Measurements from ENCODE around the gene TNNI2.
"Not testable (repeated sequence)": the region's sequence is repeated elsewhere in the genome, so short reads cannot be mapped to it uniquely, and the experiment has no call there.

Gene TNNI2

DNA sequence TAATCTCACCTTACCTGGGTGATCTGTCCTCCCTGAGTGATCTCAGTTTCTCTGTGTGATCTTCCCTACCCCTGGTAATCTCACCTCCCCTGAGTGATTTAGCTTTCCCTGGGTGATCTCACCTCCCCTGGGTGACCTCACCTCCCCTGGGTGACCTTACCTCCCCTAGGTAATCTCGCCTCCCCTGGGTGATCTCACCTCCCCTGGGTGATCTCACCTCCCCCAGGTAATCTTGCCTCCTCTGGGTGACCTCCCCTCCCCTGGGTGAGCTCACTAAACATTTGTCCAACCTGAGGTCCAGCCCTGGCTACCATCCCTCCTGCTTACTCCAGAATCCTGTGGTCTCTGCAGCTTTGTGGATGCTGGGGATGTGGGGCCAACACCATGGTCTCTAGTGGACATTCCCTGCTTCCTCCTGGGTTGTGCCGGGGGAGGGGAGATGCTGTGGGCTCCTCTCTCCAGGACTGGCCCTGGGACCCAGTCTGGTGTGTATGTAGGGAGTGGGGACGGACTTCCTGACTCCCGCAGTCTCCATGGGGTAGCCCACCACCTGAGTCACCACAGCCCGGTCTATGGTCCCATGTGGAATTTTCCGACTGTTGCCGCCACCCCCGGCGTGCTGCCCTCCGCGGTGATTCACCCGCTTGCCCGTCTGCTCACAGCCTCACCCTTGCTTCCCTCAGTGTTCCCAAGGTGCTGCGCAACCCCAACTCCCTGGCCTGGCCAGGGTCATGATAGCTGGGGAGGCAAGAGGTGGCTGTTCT, 24.0 kb downstream of the TNNI2 start:
- no peak for DNase-seq (ENCODE audit: low spot score)

DNA sequence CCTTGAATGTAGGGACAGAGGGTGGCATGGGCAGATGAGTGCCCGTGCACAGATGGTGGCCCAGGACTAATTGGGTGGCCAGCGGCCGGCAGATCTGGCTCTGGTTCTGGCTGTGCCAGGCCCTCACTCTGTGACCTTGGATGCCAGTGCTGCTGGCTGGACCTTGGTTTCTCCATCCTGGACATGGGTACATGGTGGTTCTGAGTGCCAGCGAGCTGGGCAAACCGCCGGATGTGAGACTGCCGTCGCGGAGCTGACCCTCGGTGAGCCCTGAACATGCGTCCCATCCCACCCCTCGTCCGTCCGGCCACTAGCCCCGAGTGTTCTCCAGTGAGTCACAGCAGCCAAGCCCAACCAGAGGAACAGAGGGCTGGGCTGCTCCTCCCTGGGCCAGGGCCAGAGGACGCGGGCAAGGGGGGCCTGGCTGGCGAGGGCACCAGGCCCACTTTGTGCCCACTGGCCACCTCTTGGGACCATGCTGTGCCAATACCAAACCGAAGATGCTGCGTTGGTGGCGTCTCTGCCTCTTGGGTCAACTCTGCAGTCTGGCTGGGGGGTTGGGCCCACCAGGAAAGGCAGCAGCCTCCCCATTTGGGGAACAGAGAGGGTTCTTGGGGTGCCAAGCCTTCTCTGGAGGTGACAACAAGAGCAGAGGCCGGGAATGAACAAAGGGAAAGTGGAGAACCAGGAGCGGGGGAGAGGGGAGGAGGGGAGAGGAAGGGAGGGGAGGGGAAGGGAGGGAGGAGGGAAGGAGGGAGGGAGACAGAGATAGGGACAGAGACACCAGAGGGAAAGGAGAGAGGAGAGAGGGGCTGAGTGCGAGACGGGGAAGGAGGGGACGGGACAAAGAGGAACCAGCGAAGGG, 24.8 kb downstream of the TNNI2 start:
- DNase-seq (ENCODE audit: low spot score): peak; percentile 98

DNA sequence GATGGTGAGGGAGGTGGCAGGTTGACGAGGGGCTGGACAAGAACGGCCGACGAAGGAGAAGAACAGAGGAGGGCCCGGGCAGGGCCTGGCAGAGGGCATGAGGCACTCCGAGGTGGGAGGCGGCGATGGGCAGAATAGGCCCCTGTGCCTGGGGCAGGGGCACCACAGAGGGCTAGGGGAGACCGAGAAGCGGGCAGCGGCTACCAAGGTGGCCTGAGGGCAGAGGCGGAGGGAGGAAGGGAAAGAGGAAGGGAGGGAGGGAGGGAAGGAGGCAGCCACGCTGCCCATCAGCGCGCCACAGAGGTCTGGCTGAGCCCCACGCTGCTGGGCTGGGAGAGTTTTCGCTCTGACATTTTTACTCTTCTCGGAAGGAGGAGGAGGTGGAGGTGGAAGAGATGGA, 25.4 kb downstream of the TNNI2 start:
- peak; percentile 52 for DNase-seq (ENCODE audit: low spot score)

DNA sequence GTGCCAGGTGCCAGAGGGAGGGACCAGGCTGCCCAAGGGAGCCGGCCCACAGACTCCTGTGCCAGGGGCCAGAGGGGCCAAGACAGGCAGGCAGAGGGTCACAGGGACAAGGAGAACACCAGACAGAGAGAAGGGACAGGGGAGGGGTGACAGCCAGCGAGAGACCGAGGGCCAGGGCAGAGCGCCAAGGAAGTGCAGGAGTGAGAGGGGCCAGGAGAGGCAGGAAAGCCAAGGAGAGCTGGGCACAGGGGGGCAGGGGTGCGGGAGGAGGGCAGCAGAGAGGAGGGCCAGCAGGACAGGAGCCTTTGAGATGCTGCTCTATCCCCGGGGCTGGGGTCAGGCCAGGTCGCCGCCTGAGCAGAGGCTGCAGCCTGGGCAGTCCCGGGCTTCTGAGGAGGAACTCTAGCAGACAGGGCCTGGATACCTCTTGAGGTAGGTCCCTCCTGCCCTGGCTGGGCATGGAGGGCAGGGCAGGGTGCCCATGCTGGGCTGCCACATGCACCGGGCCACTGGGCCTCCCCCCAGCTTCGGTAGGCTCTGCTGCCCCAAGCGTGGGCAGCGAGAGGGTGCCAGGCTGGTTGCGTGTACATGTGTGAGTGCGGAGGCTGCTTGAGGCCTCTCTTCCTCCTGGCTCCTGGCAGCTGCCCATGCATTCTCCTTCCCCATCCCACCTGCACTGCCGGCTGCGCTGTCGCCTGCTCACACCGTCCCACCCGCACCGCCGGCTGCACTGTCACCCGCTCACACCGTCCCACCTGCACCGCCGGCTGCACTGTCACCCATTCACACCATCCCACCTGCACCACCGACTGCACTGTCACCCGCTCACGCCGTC, 26.3 kb downstream of the TNNI2 start:
- no peak for DNase-seq (ENCODE audit: low spot score)

DNA sequence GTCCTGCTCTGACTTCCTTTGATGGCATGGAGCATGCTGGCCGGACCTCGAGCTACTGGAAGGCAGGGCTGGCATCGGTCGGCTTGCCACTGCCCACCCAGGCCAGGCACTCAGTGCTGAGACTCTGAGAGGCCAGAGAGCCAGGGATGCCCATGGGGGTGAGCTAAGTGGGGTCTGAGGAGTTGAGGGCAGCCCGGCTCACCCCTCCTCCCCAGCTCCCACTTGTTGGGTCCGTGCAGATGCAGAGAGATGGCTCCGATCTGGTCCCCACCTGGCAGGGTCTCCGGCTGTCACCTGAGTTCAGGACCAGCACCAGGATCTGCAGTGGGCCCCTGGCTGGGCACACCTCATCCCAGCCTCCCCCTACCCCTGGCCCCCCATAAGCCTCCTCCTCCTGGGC, 27.4 kb downstream of the TNNI2 start:
- DNase-seq (ENCODE audit: low spot score): no peak

DNA sequence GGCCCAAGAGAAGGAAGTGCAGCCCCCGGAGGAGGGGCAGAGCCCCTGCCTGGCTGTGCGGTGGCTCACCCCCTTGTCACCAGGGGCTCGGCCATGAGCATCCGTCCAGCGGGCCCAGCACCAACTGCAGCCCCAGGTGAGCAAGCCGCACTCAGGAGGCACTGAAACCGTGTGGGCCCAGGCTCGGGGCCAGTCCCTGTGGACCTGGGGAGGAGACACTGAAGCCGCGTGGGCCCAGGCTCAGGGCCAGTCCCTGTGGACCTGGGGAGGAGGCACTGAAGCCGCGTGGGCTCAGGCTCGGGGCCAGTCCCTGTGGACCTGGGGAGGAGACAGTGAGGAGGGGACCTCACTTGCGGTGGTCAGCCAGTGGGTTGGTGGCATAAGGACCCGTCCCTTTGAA, 28.0 kb downstream of the TNNI2 start:
- no peak for DNase-seq (ENCODE audit: low spot score)

DNA sequence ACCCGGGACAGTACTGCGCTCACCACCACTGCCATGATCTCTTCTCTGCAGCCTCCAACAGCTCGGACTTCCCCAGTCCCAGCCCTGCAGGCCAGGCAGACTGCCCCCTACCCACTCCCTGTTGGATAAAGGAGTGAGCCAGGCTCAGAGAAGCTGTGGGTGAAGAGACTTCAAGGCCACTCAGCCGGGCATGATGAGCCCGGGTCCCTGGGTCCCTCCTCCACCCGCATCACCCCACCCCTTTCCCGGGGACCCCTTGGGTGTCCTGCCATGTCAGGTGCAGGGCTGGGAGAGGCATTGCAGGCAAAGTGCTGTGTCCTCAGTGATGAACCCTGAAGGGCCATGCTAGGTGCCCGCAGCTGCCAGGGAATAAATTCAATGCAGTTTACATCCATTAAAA, 28.6 kb downstream of the TNNI2 start:
- no peak for DNase-seq (ENCODE audit: low spot score)

DNA sequence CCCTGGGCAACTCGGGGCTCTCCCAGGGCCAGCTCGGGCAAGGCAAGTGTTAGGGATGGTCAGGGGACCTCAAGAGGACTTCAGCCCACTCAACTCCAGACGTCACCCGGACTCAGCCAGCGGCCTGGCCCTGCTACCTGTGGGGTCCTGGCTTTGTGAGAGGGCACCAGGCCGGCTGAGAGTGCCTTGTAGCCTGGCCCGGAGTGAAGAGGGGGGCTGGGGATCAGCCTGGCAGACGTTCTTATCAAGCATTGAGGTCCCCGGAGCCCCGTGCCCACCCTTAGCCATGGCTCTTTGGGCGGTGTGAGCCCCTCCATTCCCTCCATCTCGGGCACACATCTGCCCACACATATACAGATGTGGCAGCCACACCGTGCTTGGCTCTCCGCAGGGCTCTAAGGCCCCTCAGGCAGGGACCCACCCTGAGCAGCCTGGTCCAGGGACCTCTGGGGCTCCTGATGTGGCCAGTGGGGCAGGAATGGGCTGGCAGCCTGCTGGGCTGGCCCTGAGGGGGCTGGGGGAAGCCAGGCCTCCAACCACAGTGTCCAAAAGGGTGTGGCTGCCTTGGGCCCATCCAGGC, 29.4 kb downstream of the TNNI2 start:
- no peak for DNase-seq (ENCODE audit: low spot score)

DNA sequence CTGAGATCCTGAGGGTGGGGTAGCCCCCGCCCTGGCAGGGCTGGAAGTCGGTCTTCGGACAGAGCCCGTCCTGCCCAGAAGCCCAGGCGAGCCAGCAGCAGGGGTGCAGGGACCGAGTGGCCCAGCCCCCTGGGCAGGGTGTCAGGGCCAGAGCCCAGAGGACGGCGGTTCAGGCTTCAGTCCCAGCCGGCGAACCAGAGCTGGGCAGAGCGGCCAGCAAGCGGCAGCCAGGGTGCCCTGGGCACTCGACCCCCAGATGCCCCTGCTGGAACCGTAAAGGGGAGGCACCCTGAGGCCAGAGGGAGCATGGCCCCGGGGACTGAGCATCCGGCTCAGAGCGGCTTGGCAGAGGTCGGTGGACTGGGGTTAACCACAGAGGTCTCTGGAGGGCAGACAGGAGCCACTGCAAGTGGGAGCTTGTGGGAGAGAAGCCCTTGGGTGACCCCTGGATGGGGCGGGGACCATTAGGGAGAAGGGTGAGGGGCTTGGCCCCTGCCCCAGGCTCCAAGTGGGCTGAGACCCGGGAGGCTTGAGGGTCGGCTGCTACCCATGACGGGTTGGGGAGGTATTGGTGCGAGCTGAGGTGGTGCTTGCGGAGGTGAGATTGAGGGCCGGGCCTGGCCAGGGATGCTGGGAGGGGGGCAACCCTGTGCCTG, 30.0 kb downstream of the TNNI2 start:
- DNase-seq (ENCODE audit: low spot score): no peak

DNA sequence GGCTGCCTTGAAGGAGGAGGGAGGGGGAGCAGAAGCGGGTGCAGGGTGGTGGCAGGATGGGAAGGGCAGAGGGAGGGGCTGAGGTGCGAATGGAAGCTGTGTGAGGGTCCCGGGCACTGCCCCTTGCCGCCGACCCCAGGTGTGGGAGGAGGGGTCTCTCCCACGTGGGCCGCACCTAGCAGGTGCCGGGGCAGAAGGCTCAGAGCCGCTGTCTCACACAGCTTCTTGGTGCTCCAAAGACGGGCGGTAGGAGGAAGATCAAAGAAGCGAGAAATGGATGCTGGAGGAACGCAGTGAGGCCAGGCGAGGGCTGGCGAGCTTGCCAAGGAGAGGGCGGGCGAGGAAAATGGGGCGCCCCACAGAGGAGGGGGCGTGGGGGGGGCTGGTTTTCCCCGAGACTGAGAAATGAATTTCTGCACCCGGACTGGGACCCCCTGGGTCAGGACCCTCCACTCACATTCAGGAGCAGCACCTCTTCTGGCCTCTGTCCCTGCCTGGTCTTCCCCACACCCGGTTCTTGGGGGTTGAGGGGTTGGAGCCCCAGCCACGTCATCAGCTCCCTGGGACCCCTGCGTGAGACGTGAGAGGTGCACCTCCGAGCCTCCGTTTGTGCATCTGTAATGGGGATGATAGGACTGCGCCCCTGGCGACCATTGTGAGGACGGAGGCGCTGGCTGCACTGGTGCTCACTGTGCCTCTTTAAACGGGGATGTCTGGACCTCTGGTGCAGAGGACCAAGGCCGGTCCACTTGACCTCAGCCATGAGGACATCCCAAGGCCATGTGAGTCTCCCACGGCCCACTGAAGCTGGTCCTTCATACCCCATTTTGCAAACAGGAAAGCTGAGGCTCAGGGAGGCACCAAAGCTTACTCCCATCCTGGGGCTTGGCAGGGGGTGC, 30.9 kb downstream of the TNNI2 start:
- DNase-seq (ENCODE audit: low spot score): peak; percentile 53

DNA sequence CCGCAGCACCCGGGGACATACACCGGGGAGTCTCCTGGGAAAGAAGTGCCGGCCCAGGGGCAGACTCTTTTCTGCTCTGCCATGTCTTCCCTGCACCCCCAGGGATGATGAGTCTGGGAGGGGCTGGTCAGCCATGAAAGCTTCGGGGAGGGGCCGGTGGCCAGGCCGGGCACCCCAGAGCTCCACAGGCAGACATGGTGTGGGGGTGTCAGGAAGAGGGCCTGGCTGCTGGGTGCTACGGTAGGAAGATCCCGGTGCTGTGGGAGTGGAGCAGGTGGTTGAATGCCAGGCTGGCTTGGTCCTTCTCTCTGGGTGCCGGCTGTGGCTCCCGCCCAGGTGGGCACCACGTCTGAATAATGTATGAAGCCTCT, 31.5 kb downstream of the TNNI2 start:
- DNase-seq (ENCODE audit: low spot score): no peak

DNA sequence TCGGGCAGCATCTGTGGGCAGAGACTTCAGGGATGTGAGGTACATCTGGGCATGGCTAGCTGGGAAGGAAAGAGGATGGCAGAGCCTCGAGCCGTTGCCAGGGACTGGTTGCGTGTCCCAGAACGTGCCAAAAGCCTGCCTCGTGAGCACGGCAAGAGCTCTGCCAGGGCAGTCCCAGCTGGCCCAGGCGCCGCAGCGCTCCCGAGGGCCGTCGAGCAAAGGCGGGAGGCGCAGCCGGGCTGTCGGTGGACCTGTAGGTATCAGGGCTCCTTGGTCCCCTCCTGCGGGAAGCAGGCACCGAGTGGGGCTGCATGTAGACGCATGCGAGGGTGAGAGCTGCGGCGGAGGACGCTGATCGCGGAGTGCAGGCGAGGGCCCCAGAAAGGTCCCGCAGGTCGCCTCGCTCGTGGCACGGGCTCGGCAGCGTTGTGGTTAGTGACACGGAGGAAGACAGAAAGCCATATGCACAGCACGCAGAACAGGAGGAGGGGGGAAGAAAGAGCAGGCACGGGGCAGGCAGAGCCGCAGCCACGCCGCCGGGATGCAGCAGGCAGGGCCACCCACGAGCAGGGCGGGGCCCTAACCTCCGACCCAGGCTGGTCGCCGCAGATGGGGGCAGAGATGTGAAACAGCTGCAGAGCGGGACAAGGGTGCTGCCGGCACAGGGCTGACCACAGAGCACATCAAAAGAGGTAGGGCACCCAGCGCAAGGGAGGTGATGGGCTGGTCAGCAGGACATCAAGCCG, 32.1 kb downstream of the TNNI2 start:
- peak; percentile 56 for DNase-seq (ENCODE audit: low spot score)

DNA sequence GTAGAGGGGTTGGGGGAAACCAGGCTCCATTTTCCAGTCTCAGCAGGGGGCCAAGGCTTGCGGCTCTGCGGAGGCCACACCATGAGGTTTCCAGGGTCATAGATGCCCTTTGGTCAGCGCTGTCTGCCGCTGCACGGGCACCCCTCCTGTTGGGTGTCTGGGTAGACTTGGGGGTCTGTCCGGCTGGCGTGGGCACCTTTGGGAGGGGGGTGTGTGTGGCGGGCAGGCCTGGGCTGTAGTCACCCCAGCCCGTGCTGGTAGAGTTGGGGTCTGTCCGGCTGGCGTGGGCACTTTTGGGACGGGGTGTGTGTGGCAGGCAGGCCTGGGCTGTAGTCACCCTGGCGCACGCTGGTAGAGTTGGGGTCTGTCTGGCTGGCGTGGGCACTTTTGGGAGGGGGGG, 32.8 kb downstream of the TNNI2 start:
- DNase-seq (ENCODE audit: low spot score): no peak

DNA sequence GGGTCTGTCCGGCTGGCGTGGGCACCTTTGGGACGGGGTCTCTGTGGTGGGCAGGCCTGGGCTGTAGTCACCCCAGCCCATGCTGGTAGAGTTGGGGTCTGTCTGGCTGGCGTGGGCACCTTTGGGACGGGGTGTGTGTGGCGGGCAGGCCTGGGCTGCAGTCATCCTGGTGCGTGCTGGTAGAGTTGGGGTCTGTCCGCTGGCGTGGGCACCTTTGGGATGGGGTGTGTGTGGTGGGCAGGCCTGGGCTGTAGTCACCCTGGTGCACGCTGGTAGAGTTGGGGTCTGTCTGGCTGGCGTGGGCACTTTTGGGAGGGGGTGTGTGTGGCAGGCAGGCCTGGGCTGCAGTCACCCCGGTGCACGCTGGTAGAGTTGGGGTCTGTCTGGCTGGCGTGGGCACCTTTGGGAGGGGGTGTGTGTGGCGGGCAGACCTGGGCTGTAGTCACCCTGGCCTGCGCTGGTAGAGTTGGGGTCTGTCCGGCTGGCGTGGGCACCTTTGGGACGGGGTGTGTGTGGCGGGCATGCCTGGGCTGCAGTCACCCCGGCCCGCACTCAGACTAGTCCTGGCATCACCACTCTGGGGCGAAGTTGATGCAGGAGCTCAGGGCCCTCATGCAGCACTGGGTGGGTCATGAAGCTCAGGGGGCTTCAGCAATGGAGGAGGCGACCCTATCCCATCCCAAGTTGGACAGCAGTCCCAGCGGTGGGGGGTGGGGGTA, 33.6 kb downstream of the TNNI2 start:
- DNase-seq (ENCODE audit: low spot score): no peak

DNA sequence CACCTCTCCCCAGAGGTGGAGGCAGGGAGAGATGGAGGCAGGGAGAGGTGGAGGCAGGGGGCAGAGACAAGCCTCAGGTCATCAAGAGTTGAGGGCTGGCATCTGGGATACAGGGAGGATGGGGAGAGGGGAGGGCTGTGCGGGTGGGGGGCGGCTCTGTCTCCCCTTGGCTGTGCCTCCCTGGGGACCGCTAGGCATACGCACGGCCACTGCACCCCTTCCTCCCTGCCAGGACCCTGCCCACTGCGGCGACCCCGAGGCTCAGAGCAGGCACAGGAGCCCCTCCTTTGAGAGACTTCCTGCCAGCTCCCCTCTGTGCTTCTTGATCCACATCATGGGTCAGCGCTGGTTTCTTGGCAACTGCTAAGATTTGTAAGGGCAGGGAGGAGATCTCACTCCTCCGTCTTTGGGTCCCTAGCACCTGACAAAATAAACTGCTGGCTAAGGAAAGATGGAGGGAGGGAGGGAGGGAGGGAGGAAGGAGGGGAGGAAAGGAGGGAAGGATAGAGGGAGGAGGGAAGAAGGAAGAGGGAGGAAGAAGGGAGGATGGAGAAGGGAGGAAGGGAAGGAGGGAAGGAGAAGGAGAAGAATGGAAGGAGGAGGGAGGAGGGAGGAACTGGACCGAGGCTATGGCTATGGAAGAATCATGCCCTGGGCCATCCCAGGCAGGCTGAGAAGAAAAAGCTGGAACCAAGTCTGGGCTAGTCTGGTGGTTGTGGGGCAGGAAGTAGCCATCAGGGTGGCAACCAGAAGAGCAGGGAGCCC, 34.4 kb downstream of the TNNI2 start:
- DNase-seq (ENCODE audit: low spot score): no peak

DNA sequence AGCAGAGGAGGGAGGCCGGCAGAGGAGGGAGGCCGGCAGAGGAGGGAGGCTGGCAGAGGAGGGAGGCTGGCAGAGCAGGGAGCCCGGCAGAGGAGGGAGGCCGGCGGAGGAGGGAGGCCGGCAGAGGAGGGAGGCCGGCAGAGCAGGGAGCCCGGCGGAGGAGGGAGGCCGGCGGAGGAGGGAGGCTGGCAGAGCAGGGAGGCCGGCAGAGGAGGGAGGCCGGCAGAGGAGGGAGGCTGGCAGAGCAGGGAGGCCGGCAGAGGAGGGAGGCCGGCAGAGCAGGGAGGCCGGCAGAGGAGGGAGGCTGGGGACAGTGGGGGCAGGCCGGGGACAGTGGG, 35.0 kb downstream of the TNNI2 start:
- not testable (repeated sequence) for DNase-seq (ENCODE audit: low spot score)

DNA sequence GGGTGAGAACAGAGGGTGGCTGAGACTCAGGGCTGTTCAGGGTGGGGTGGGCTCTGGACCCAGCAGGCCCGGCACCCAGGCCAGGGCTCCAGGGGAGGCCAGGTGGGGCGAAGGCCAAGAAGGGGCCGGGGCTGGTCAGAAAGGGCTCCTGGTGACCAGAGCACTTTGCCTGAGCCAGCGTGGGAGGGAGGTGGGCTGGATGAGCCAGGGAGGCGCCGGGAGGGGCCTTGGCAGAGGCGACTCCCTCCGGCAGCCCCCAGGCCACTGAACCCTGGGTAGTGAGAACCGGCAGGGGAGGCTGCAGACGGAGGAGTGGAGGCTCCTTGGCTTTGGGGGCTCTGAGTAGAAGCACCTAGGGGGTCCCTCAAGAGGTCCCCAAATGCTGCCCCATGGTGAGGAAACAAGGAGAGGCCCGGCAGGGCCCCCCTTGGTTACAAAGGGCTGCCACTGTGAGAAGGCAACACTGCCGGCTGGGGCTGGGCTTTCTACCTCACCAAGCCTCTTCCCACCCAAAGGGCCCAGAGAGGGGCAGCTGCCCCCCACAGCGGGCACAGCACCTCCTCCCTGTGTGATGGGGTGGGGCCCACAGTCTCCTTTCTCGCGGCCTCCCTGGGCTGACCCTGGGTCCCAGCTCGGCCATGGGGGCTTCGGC, 35.8 kb downstream of the TNNI2 start:
- DNase-seq (ENCODE audit: low spot score): not testable (repeated sequence)

Data from GM03348 (cell line).